T-helper 2 cell (primary cell): Measurements from ENCODE around the gene TMSB4X.
"Not testable (repeated sequence)": the region's sequence is repeated elsewhere in the genome, so short reads cannot be mapped to it uniquely, and the experiment has no call there.

Experiments
- DNase-seq, 5 experiments: peaks; one replicate each; pipeline versions ENCODE4 v3.0.0 to v3.0.0-alpha.2; 2012 to 2022

Gene TMSB4X

GRCh38 chrX:12955882-12956703 is 18.8 kb upstream of the TMSB4X start:
- peak in 3 of 5 experiments; percentile 40 to 84 (median 82) for DNase-seq

GRCh38 chrX:12956704-12957534 is 18.0 kb upstream of the TMSB4X start:
- DNase-seq = peak in 3 of 5 experiments; percentile 43 to 95 (median 81)

DNA sequence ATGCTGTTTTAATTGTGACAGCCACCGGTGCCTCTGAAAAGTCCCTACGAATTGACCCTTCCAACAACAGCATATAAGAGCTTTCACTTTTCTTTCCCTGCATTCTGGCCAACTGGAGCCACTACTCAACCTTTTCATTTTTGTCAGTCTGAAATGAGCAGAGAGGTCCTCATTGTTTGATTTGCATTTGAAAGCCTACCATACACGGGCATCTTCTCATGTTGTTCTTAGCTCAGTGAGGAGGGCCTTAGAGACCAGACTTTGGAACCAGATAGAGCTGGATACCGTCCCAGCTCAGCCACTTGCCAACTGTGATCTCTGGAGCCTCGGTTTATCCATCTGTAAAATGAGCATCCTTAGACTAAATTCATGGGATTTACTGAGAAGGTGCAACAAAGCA is 16.9 kb upstream of the TMSB4X start:
- DNase-seq = peak in 1 of 5 experiments; percentile 43

- DNase-seq = peak in 1 of 5 experiments; percentile 77
Measured at GRCh38 chrX:12958461-12958860, 16.4 kb upstream of the TMSB4X start.

- no peak for DNase-seq
Measured at GRCh38 chrX:12961196-12961718, 13.7 kb upstream of the TMSB4X start.

DNA sequence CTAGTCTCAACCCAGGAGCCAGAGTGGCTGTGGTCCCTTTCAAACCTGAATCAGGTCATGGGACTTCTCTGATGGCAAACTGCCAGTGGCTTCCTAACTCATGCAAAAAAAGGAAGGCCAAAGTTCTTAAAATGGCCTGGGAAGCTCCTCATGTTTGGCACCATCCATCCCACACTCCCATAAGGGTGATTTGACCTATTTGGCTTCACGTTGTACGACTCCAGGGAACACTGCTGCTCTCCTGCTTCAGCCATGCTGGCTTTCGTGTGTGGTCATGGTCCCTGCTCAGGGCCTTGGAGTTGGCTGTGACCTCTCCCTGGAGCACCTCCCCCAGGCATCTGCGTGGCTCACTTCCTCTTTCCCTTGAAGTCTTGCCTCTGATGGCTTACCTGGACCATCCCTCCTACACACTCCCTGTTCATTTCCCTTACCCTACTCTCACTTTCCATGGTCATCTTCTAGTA is 12.8 kb upstream of the TMSB4X start:
- DNase-seq = no peak

DNA sequence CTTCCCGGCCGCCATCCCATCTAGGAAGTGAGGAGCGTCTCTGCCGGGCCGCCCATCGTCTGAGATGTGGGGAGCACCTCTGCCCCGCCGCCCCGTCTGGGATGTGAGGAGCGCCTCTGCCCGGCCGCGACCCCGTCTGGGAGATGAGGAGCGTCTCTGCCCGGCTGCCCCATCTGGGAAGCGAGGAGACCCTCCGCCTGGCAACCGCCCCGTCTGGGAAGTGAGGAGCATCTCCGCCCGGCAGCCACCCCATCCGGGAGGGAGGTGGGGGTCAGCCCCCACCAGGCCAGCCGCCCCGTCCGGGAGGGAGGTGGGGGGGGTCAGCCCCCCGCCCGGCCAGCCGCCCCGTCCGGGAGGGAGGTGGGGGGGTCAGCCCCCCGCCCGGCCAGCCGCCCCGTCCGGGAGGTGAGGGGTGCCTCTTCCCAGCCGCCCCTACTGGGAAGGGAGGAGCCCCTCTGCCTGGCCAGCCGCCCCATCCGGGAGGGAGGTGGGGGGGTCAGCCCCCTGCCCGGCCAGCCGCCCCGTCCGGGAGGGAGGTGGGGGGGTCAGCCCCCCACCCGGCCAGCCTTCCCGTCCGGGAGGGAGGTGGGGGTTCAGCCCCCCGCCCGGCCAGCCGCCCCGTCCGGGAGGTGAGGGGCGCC is 11.6 kb upstream of the TMSB4X start:
- not testable (repeated sequence) for DNase-seq

DNA sequence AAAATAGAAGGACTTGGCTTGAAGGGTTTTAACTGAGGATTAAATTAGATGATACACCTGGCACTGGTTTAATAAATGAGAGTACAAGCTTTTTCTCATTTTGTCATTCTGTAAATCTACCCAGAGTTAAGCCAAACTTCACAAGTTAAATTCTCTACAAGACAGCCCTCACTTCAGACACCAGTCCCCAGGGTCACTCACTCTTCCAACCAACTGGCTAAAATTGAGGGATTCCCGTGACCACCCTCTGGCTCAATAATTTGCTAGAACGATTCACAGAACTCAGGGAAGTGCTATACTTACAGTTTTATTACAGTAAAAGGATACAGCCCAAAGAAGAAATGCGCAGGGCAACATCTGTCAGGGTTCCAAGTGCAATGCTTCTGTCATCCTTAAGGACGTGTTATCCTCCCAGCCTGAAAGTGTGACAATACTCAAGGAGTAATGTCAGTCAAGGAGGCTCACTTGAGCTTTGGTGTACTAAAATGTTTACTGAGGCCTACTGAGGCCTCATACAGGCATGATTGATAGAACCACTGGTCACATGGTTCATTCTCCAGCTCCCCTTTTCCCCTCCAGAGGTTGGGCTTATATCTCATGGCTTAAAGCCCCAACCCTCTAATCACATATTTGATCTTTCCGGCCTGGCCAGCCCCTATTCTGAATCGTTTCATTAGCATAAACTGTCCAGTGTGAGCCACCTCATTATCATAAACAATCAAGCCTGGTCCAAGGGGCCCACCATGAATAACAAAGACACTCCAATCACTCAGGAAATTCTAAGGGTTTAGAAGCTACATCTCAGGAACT is 9.6 kb upstream of the TMSB4X start:
- no peak for DNase-seq

DNA sequence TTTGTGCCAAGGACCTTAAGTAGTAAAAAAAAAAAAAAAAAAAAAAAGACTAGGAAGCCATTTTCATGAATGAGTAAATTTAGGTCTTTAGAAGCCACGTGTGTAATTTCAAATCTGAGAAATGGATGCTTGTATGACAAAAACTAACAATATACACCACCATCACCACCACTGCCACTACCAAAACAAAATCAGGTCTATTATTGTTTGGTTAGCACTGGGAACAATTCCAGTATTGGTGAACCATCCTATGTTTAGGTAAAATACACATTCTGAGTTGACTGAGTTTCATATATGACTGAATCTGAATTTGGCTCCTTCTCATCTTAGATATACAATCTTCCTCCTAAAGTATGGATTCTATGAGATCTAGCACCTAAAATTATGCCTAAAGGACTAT is 8.8 kb upstream of the TMSB4X start:
- no peak for DNase-seq

- peak in 1 of 5 experiments; percentile 75 for DNase-seq
Measured at GRCh38 chrX:12967711-12968465, 7.0 kb upstream of the TMSB4X start.

GRCh38 chrX:12970691-12971202 is 4.2 kb upstream of the TMSB4X start:
- peak in 3 of 5 experiments; percentile 38 to 85 (median 71) for DNase-seq

DNA sequence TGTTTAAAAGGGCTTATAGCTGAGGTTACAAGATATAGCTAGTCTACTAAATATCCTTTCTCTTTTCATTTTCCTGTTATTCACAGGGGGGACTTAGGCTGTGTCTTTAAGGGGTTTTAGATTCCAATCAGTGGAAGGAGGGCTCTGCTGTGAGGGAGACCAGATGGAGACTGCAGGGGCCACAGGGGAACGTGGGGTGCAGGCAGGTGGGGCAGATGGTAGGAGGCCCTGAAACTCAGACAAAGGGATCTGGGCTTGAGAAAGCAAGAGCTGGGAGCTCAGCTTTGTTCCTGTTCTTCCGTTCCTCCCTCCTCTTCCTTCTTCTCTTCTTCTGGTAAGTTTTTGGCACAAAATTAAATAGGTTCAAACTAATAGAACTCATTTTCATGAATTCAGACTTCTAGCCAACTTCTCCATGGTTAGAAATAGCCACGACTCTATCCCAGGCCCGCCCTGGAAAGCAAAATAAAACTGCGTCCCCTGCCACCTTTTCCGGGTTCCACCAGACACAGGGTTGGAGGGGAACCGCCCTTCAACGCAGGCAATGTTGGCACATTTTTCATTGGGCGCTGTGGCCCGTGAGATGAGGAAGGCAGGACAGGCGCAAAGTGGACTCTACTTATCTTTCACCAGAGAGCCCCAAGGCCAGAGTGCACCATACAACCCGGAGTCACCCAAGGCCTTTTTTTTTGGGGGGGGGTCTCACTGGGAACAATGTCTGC is 3.5 kb upstream of the TMSB4X start:
- peak in 1 of 5 experiments; percentile 71 for DNase-seq

DNA sequence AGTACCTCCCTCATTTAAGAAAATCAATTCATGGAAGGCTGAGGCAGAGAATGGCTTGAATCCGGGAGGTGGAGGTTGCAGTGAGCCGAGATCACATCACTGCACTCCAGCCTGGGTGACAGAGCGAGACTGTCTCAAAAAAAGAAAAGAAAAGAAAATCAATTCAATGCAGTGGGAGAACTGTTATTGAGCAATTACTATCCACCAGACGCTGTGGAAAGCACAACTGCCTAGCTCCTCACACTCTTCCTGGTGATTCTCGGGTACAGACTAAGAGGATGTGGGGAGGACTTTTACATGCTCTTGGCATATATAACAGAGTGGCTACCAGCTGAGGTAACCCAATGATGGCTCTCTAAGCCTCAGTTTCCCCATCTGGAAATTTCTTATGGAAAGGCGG is 2.7 kb upstream of the TMSB4X start:
- peak in 1 of 5 experiments; percentile 62 for DNase-seq

DNA sequence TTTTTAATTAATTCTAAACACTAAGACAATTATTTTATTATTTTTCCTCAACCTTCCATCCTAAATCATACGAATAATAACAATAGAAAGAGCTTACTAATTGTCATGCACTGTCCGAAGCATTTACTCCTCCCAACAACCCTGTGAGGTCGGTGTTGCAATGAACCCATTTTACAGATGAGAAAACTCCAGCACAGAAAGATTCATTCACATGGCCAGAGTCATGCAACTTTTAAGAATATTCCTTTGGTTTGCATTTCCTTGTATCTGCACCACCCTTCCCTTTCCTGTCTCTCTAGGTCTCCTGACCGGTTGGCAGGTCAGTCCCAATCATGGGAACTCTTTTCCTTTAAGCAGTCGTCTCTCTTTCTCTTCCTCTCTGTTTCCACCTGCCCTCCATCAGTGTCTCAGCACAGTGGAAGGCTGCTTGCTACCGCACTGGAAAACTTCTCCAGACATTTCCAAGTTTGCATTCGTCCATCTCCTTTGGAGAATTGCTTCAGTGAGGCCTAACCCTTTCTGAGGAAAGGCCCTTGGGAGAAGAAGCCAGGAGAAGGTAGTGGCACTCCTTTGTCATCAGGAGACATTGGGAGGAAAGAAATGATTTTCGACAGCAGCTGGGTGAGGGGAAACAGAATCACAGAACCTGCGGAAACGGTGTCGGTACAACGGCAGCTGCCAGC is 1.9 kb upstream of the TMSB4X start:
- DNase-seq = no peak

DNA sequence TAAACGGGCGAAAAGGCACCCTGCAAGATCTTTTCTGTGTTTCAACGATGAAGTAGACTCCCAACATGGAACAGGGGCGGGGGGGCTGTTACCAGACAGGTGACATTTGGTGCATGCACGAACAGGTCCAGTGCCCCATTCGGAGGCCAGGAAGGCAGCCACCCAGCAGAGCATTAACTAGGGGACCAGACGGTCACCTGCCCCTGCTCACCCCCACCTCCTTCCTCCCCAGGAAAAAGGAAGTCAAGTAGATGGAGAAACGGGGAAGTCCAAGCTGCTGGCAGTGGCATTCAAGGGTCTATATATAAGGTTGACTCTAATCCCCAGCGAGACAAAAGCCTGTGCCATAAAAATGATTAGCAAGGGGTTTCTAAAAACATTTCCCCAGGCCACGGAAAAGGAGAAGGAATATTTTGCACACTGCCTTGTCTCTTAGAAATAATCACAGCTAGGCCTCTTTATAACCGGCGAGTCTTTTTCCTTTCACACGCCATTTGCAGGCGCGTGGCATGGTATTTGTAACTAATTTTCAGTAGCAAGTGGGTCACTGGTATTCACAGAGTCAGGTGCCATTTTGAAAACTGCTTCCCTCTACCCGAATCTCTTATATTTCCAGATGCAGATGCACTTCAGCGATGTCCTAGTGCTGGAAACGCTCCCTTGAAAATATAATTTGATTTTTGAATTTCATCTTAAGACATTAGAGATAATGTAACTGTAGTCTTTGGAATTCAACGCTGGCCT is 1.2 kb upstream of the TMSB4X start:
- DNase-seq = peak in 2 of 5 experiments; percentile 31 to 73

DNA sequence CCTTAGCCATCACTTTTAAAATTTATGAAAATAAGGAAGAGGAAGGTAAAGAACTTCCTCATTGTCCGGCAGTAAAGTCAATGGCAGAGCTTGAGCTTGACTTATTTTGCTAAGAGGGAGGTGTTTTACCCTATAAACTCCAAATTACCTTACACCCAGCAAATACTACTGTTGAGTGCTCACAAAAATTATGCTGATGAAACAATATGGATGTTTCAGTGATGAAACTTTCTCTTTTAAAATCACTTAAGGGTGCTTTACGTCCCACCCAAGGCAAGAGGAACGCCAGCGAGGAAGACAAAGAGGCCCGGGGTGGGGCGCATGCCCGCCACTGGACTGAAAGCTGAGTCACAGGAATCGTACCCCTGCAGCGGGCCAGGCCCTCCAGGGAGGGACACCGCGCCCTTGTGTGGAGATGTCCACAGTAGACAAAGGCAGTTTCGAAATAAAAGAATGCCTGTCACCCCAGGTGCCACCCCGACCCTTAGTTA is 560 bp upstream of the TMSB4X start:
- peak in 2 of 5 experiments; percentile 18 to 63 for DNase-seq

DNA sequence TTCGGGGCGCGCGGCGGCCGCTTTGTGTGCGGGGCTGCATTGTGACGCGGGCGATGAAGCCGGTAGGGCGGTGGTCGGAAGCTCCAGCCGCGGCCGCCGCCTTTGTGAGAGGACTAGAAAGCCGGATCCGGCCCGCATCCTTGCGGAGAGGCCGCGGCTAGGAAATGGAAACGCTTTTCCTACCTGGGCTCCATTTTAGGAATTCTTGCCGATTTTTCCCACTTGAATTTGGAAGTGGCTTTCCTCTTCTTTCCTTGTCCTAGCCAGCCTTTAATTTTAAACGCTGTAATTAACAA is 708 bp downstream of the TMSB4X start:
- DNase-seq = no peak

GRCh38 chrX:12975991-12976558 is 1.2 kb downstream of the TMSB4X start:
- DNase-seq = peak in 2 of 5 experiments; percentile 8 to 63
